HEK293 (cell line): ENCODE data around the gene DPYSL5.

Source experiments
- CTCF ChIA-PET: fragments of 350-600 bp; formaldehyde crosslinking; extraction: SDS; loops from one replicate; lab custom pipeline; 2021; ENCODE audit warnings: antibody characterized with exemption; lab: Yijun Ruan, JAX
- POLR2A ChIA-PET: fragments of 300-600 bp; formaldehyde crosslinking; extraction: SDS; loops from one replicate; lab custom pipeline; 2020; ENCODE audit warnings: antibody characterized with exemption, inconsistent platforms; lab: Yijun Ruan, JAX
- H3K27ac ChIP-seq: fragments of 200-500 bp; sonication (Bioruptor generic); 2 replicates; pipeline ENCODE4 v1.5.1; 2014; ENCODE audit warnings: low read depth, low read length, control low read depth, inconsistent platforms; ENCODE audit errors: extremely low read depth
- H3K36me3 ChIP-seq, 2 experiments: fragments of 200-500 bp in 1 of 2; sonication (Bioruptor generic) in 1 of 2; 1 replicate in 1 of 2; 2 replicates in 1 of 2; pipeline ENCODE4 v1.5.1; 2014 to 2017; ENCODE audit warnings: inconsistent platforms in 2 of 2, low read length in 2 of 2; ENCODE audit not compliant: control insufficient read depth in 2 of 2, insufficient read depth in 1 of 2
- H3K4me1 ChIP-seq: fragments of 200-500 bp; sonication (Bioruptor generic); 2 replicates; pipeline ENCODE4 v1.5.1; 2014; ENCODE audit warnings: mild to moderate bottlenecking, low read length, inconsistent platforms; ENCODE audit not compliant: control insufficient read depth, insufficient read depth
- H3K4me3 ChIP-seq: 2 replicates; pipeline ENCODE4 v1.5.1; 2011; ENCODE audit warnings: low read depth, mild to moderate bottlenecking, control low read depth, low read length, moderate library complexity
- H3K9me3 ChIP-seq: fragments of 200-500 bp; sonication (Bioruptor generic); 2 replicates; pipeline ENCODE4 v1.5.1; 2014; ENCODE audit warnings: low read depth, low read length, inconsistent platforms; ENCODE audit not compliant: control insufficient read depth, insufficient read depth
- FEZF1 ChIP-seq: fragments of 450-650 bp; formaldehyde crosslinking; IDR thresholded peaks from 2 replicates; pipeline ENCODE4 v1.5.1; 2016; ENCODE audit warnings: missing biosample characterization, missing genetic modification characterization
- KLF1 ChIP-seq: fragments of 450-650 bp; formaldehyde crosslinking; IDR thresholded peaks from 2 replicates; pipeline ENCODE4 v1.5.1; 2016; ENCODE audit warnings: missing biosample characterization, missing genetic modification characterization
- SCRT2 ChIP-seq: fragments of 450-650 bp; formaldehyde crosslinking; IDR thresholded peaks from 2 replicates; pipeline ENCODE4 v1.5.1; 2016; ENCODE audit warnings: missing biosample characterization, missing genetic modification characterization
- ZBTB48 ChIP-seq: fragments of 450-650 bp; formaldehyde crosslinking; IDR thresholded peaks from 2 replicates; pipeline ENCODE4 v1.5.1; 2016; ENCODE audit warnings: missing biosample characterization, missing genetic modification characterization
- ZNF157 ChIP-seq: fragments of 450-650 bp; formaldehyde crosslinking; IDR thresholded peaks from 2 replicates; pipeline ENCODE4 v1.5.1; 2016; ENCODE audit warnings: missing biosample characterization, missing genetic modification characterization
- ZNF211 ChIP-seq: fragments of 450-650 bp; formaldehyde crosslinking; IDR thresholded peaks from 2 replicates; pipeline ENCODE4 v1.5.1; 2016; ENCODE audit warnings: low read depth, missing biosample characterization, missing genetic modification characterization
- ZNF335 ChIP-seq: fragments of 450-650 bp; formaldehyde crosslinking; conservative IDR thresholded peaks from 2 replicates; pipeline ENCODE4 v1.5.1; 2016; ENCODE audit warnings: missing biosample characterization, missing genetic modification characterization
- ZNF37A ChIP-seq: fragments of 450-650 bp; IDR thresholded peaks from 2 replicates; pipeline ENCODE4 v1.5.1; 2018; ENCODE audit warnings: missing biosample characterization, missing genetic modification characterization
- ZNF600 ChIP-seq: fragments of 450-650 bp; formaldehyde crosslinking; IDR thresholded peaks from 2 replicates; pipeline ENCODE4 v1.5.1; 2016; ENCODE audit warnings: missing biosample characterization, missing genetic modification characterization
- ZNF792 ChIP-seq: fragments of 450-650 bp; formaldehyde crosslinking; IDR thresholded peaks from 2 replicates; pipeline ENCODE4 v1.5.1; 2016; ENCODE audit warnings: missing biosample characterization, missing genetic modification characterization
- TF ChIP-seq, protein P1 (sequence below): fragments of 450-650 bp; formaldehyde crosslinking; IDR thresholded peaks from 2 replicates; pipeline ENCODE4 v1.5.1; 2017; ENCODE audit warnings: missing biosample characterization, mild to moderate bottlenecking, missing genetic modification characterization, moderate library complexity
- TF ChIP-seq, protein P2 (sequence below): fragments of 450-650 bp; formaldehyde crosslinking; IDR thresholded peaks from 2 replicates; pipeline ENCODE4 v1.5.1; 2016; ENCODE audit warnings: missing biosample characterization, missing genetic modification characterization
- TF ChIP-seq, protein P3 (sequence below): fragments of 450-650 bp; formaldehyde crosslinking; IDR thresholded peaks from 2 replicates; pipeline ENCODE4 v1.5.1; 2016; ENCODE audit warnings: missing biosample characterization, missing genetic modification characterization
- TF ChIP-seq, protein P4 (sequence below): fragments of 450-650 bp; formaldehyde crosslinking; IDR thresholded peaks from 2 replicates; pipeline ENCODE4; 2016; ENCODE audit warnings: missing biosample characterization, missing genetic modification characterization

The DPYSL5 gene

DNA sequence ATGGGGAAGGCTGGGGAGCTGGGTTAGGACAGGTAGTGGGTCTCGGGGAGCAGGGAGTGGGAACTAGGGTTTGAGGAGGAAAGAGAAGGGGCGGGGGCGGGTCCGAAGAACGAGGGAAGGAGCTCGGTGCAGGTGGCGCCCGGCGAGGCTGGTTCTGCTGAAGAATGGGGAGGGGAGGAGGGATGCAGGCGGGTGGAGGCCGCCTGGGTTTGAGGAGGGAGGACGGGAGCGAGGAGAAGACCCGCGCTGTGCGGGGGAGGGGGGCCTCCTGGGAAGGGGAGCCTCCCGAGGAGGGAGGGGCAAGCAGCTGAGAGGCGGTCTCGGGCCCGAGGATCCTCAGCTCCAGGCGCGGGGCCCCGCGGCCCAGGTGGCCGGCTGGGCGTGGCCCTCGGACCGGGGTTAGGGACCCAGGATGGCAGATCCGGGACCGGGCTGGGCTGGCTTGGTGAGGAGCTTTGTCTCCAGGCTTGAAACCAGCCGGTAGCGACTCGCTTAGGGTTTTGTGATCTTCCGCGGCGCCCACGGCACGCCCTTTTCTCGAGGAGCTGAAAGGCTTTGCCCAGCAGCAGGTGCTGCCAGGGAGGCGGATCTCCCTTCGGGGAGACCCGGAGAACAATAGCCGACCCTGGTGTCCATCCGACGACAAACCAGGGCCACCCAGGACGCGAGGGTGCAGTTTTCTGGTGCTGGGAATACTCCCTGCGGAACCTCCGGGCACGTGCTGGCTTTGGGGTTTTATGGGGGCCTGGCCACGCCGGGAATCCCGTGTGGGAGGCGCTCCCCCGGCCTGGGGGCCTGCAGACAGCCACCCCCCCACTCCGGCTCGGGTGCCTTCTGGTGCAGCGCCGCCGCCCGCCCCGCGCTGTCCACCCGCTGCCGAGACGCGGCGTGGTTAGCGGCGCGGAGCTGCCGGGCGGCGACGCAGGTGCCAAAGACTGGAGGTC, 1.4 kb downstream of the DPYSL5 start (continued):
- peak; percentile 73 for TF ChIP-seq ZNF335
- TF ChIP-seq, protein P1, sequence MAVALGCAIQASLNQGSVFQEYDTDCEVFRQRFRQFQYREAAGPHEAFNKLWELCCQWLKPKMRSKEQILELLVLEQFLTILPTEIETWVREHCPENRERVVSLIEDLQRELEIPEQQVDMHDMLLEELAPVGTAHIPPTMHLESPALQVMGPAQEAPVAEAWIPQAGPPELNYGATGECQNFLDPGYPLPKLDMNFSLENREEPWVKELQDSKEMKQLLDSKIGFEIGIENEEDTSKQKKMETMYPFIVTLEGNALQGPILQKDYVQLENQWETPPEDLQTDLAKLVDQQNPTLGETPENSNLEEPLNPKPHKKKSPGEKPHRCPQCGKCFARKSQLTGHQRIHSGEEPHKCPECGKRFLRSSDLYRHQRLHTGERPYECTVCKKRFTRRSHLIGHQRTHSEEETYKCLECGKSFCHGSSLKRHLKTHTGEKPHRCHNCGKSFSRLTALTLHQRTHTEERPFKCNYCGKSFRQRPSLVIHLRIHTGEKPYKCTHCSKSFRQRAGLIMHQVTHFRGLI: no peak
- TF ChIP-seq, protein P2, sequence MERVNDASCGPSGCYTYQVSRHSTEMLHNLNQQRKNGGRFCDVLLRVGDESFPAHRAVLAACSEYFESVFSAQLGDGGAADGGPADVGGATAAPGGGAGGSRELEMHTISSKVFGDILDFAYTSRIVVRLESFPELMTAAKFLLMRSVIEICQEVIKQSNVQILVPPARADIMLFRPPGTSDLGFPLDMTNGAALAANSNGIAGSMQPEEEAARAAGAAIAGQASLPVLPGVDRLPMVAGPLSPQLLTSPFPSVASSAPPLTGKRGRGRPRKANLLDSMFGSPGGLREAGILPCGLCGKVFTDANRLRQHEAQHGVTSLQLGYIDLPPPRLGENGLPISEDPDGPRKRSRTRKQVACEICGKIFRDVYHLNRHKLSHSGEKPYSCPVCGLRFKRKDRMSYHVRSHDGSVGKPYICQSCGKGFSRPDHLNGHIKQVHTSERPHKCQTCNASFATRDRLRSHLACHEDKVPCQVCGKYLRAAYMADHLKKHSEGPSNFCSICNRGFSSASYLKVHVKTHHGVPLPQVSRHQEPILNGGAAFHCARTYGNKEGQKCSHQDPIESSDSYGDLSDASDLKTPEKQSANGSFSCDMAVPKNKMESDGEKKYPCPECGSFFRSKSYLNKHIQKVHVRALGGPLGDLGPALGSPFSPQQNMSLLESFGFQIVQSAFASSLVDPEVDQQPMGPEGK (tag by site-specific recombination): peak; percentile 42
- peak; percentile 47; the same call in 1 of the 2 replicates for TF ChIP-seq ZBTB48 (tag by site-specific recombination)
- TF ChIP-seq, protein P3, sequence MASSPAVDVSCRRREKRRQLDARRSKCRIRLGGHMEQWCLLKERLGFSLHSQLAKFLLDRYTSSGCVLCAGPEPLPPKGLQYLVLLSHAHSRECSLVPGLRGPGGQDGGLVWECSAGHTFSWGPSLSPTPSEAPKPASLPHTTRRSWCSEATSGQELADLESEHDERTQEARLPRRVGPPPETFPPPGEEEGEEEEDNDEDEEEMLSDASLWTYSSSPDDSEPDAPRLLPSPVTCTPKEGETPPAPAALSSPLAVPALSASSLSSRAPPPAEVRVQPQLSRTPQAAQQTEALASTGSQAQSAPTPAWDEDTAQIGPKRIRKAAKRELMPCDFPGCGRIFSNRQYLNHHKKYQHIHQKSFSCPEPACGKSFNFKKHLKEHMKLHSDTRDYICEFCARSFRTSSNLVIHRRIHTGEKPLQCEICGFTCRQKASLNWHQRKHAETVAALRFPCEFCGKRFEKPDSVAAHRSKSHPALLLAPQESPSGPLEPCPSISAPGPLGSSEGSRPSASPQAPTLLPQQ: 0 out of 2 replicates have a peak, but pooled peaks have one; percentile 15
- no peak for TF ChIP-seq ZNF157
- TF ChIP-seq ZNF600 (tag by site-specific recombination): 0 out of 2 replicates have a peak, but pooled peaks have one; percentile 10
- TF ChIP-seq FEZF1 (tag by site-specific recombination): no peak
- TF ChIP-seq, protein P4, sequence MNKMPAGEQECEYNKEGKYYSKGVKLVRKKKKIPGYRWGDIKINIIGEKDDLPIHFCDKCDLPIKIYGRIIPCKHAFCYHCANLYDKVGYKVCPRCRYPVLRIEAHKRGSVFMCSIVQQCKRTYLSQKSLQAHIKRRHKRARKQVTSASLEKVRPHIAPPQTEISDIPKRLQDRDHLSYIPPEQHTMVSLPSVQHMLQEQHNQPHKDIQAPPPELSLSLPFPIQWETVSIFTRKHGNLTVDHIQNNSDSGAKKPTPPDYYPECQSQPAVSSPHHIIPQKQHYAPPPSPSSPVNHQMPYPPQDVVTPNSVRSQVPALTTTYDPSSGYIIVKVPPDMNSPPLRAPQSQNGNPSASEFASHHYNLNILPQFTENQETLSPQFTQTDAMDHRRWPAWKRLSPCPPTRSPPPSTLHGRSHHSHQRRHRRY (tag by site-specific recombination): no peak

DNA sequence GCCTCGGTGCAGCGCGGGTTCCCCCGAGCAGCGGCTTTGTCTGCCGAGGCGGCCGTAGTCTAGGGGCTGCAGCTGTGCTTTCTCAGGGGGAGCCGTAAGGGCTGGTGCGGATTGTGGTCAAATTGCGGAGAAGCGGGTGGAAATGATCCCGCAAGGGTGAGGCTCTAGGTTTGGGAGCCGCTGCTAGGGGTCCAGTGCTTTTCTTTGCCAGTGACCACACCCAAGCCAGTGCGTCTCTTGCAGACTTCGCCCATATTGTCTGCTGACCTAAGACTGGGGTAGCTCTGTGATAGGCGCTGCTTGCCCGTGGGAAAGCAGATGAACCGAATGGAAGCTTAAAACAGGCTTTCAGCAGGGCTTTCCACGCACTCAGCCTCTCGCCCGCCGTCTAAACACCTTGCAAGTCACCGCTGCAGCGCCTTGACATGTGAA, 2.1 kb downstream of the DPYSL5 start:
- Histone ChIP-seq H3K27ac (no peak overlapping the region), H3K4me3 (no peak overlapping the region), H3K36me3 (peaks cover 0 to 2% of the 10 kb centered on the region in 2 experiments; a peak in 1 of 3 replicates), H3K9me3 (no peaks in the 10 kb centered on the region), H3K4me1 (peaks cover 9% of the 10 kb centered on the region)
- POLR2A ChIA-PET: interaction anchor here (0.6 to 1.4 kb wide), 2 partner anchors 9 to 15 kb away, joined by 3 to 5 read pairs; no protein-coding TSS in a partner anchor
- CTCF ChIA-PET: interaction anchor here (0.6 to 9.3 kb wide), 7 partner anchors 13 to 175 kb away, joined by 3 to 100 read pairs (median 4); no protein-coding TSS in a partner anchor
- TF ChIP-seq KLF1: 0 out of 2 replicates have a peak, but pooled peaks have one; percentile 11
- TF ChIP-seq ZNF37A (tag by site-specific recombination): no peak
- TF ChIP-seq ZNF211 (tag by site-specific recombination): no peak

DNA sequence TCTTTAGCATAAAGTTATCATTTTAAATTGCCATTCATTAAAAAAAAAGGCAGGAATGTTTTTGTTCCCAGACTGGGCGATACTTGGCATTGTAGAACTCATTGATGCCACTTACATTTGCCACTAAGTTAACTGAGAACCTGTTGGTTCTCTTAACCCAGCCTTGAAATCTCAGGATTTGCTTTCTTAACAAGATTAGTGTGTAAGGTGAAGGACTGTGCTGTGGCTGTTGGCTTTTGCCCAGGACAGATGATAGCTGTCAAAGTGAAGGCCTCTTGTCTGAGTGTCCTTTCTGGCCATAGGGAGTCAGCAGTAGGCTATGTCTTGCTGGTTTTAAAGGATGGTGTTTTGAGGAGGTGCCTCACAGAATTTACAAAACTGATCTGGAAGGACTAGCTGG, 2.6 kb downstream of the DPYSL5 start:
- Histone ChIP-seq H3K4me3 (no peak overlapping the region), H3K36me3 (peaks cover 0 to 2% of the 10 kb centered on the region in 2 experiments; a peak in 1 of 3 replicates), H3K27ac (no peak overlapping the region), H3K9me3 (no peaks in the 10 kb centered on the region)
- CTCF ChIA-PET: interaction anchor here (0.6 to 9.3 kb wide), 5 partner anchors 10 to 93 kb away, joined by 3 to 100 read pairs (median 5); no protein-coding TSS in a partner anchor
- TF ChIP-seq SCRT2 (tag by site-specific recombination) (peak; percentile 61), ZNF792 (tag by site-specific recombination) (no peak)
- TF ChIP-seq, all 188 proteins: peak for 1
- POLR2A ChIA-PET: interaction anchor here (0.6 kb wide), 1 partner anchor 15 kb away, joined by 5 read pairs; no protein-coding TSS in a partner anchor
- H3K4me1 ChIP-seq: peaks cover 9% of the 10 kb centered on the region
